H1 (cell line): ENCODE measurements around the gene PDE3A. TPM values are rescaled to one million over a fixed set of nuclear protein-coding genes. Genes with fewer than 3 reads are reported as not detected.

Experiments used
- CTCF ChIA-PET: fragments of 300-600 bp; sonication (Branson Sonifier 250); formaldehyde crosslinking; loops from one replicate; lab custom pipeline; 2021; ENCODE audit not compliant: partially characterized antibody; lab: Charles Lee
- POLR2A ChIA-PET: fragments of 300-600 bp; sonication (Branson Sonifier 250); formaldehyde crosslinking; loops from one replicate; lab custom pipeline; 2021; ENCODE audit warnings: inconsistent platforms; ENCODE audit not compliant: partially characterized antibody; lab: Charles Lee
- DNase-seq, 2 experiments: peaks; one replicate each; pipeline versions ENCODE4 v3.0.0 to v3.0.0-alpha.2; 2010 to 2022; ENCODE audit warnings: low spot score in 2 of 2, low read depth in 1 of 2, mixed read lengths in 1 of 2
- FAIRE-seq: peaks from 2 replicates; lab custom pipeline; 2011; peaks lifted over from hg19 to GRCh38; lab: Jason Lieb, UNC
- H2AFZ ChIP-seq: 2 replicates; pipeline ENCODE4 v1.8.1; 2012; ENCODE audit warnings: low read length, inconsistent platforms
- H2AK5ac ChIP-seq: 2 replicates; pipeline ENCODE4 v1.6.1; 2013; ENCODE audit warnings: low read depth, low read length
- H2BK120ac ChIP-seq: replicated peaks from 2 replicates; pipeline ENCODE3; 2013; ENCODE audit warnings: low read depth, low read length, inconsistent platforms
- H2BK12ac ChIP-seq: 2 replicates; pipeline ENCODE4 v1.6.1; 2013; ENCODE audit warnings: low read depth, low read length
- H2BK15ac ChIP-seq: 2 replicates; pipeline ENCODE4 v1.6.1; 2013; ENCODE audit warnings: low read length
- H2BK20ac ChIP-seq: 2 replicates; pipeline ENCODE4 v1.6.1; 2013; ENCODE audit warnings: low read length
- H2BK5ac ChIP-seq: 2 replicates; pipeline ENCODE4 v1.6.1; 2013; ENCODE audit warnings: low read depth, low read length
- H3K14ac ChIP-seq: 2 replicates; pipeline ENCODE4 v1.6.1; 2013; ENCODE audit warnings: inconsistent platforms; ENCODE audit not compliant: insufficient read length
- H3K18ac ChIP-seq: 2 replicates; pipeline ENCODE4 v1.6.1; 2013; ENCODE audit warnings: low read length; ENCODE audit errors: extremely low read depth
- H3K23ac ChIP-seq: 2 replicates; pipeline ENCODE4 v1.6.1; 2013; ENCODE audit warnings: inconsistent platforms; ENCODE audit not compliant: insufficient read length
- H3K23me2 ChIP-seq: 2 replicates; pipeline ENCODE4 v1.6.1; 2013; ENCODE audit warnings: low read depth, low read length
- H3K27ac ChIP-seq: 2 replicates; pipeline ENCODE4 v1.6.1; 2011; ENCODE audit warnings: low read depth, low read length, inconsistent platforms
- H3K27me3 ChIP-seq, 4 experiments: replicated peaks in 1 of 4; 1 replicate in 1 of 4; 2 replicates in 3 of 4; pipeline versions ENCODE4 v1.6.1 to v1.8.1; 2011 to 2013; ENCODE audit warnings: low read length in 3 of 4, mild to moderate bottlenecking in 3 of 4, inconsistent platforms in 2 of 4, mixed read lengths in 2 of 4, moderate library complexity in 1 of 4; ENCODE audit not compliant: control insufficient read depth in 3 of 4, insufficient read depth in 3 of 4; ENCODE audit errors: extremely low read depth in 1 of 4
- H3K36me3 ChIP-seq, 4 experiments: 2 replicates each; pipeline versions ENCODE4 v1.6.1 to v1.8.1; 2011 to 2013; ENCODE audit warnings: mild to moderate bottlenecking in 4 of 4, low read length in 3 of 4, moderate library complexity in 2 of 4, control low read depth in 1 of 4, inconsistent platforms in 1 of 4; ENCODE audit not compliant: insufficient read depth in 4 of 4, control insufficient read depth in 2 of 4
- H3K4ac ChIP-seq: replicated peaks from 2 replicates; pipeline ENCODE3; 2013; ENCODE audit warnings: low read length, low read depth, mixed read lengths, inconsistent platforms; ENCODE audit not compliant: insufficient read length
- H3K4me1 ChIP-seq, 4 experiments: replicated peaks in 1 of 4; 1 replicate in 1 of 4; 2 replicates in 3 of 4; pipeline versions ENCODE4 v1.6.1 to v1.8.1; 2011 to 2013; ENCODE audit warnings: low read length in 3 of 4, inconsistent platforms in 2 of 4, mixed read lengths in 1 of 4; ENCODE audit not compliant: insufficient read depth in 4 of 4, control insufficient read depth in 3 of 4
- H3K4me2 ChIP-seq, 2 experiments: 2 replicates each; pipeline versions ENCODE4 v1.6.1 to v1.8.1; 2011 to 2013; ENCODE audit warnings: low read depth in 2 of 2, low read length in 2 of 2, control low read depth in 1 of 2, inconsistent platforms in 1 of 2, mild to moderate bottlenecking in 1 of 2; ENCODE audit not compliant: insufficient read depth in 1 of 2
- H3K4me3 ChIP-seq, 4 experiments: fragments of 200-600, 300-600 bp in 1 of 4; sonication (generic), shearing (Covaris generic), sonication (Bioruptor Twin) in 1 of 4; 2 replicates each; pipeline versions ENCODE4 v1.5.1 to v1.8.1; 2011 to 2016; ENCODE audit warnings: low read length in 4 of 4, low read depth in 3 of 4, control low read depth in 2 of 4, inconsistent platforms in 2 of 4, mild to moderate bottlenecking in 2 of 4, mixed read lengths in 1 of 4, moderate library complexity in 1 of 4; ENCODE audit not compliant: insufficient read depth in 2 of 4; ENCODE audit errors: extremely low read depth in 1 of 4
- H3K56ac ChIP-seq: replicated peaks from 2 replicates; pipeline ENCODE3; 2013; ENCODE audit warnings: low read depth, mild to moderate bottlenecking, mixed read lengths, low read length, inconsistent platforms; ENCODE audit not compliant: insufficient read length
- H3K79me1 ChIP-seq: 2 replicates; pipeline ENCODE4 v1.6.1; 2013; ENCODE audit warnings: low read depth, low read length, control low read depth
- H3K79me2 ChIP-seq, 2 experiments: 2 replicates each; pipeline versions ENCODE4 v1.6.1 to v1.8.1; 2012 to 2013; ENCODE audit warnings: low read length in 2 of 2, mild to moderate bottlenecking in 2 of 2, inconsistent platforms in 1 of 2; ENCODE audit not compliant: insufficient read depth in 2 of 2, control insufficient read depth in 1 of 2
- H3K9ac ChIP-seq, 4 experiments: replicated peaks in 1 of 4; 1 replicate in 1 of 4; 2 replicates in 3 of 4; pipeline versions ENCODE4 v1.6.1 to v1.8.1; 2011 to 2013; ENCODE audit warnings: low read depth in 3 of 4, low read length in 3 of 4, control low read depth in 2 of 4, mild to moderate bottlenecking in 2 of 4, moderate library complexity in 2 of 4, inconsistent platforms in 1 of 4; ENCODE audit errors: extremely low read depth in 1 of 4
- H3K9me3 ChIP-seq, 2 experiments: 2 replicates each; pipeline versions ENCODE4 v1.6.1 to v1.8.1; 2012 to 2013; ENCODE audit warnings: mild to moderate bottlenecking in 2 of 2, moderate library complexity in 2 of 2, control low read depth in 1 of 2, inconsistent platforms in 1 of 2, low read depth in 1 of 2, low read length in 1 of 2, mixed read lengths in 1 of 2; ENCODE audit not compliant: insufficient read depth in 2 of 2
- H4K20me1 ChIP-seq, 2 experiments: replicated peaks in 1 of 2; 2 replicates each; pipeline versions ENCODE3 to v1.8.1; 2011 to 2013; ENCODE audit warnings: inconsistent platforms in 2 of 2, low read length in 2 of 2, mild to moderate bottlenecking in 1 of 2; ENCODE audit not compliant: insufficient read depth in 2 of 2, control insufficient read depth in 1 of 2
- H4K5ac ChIP-seq: 2 replicates; pipeline ENCODE4 v1.6.1; 2013; ENCODE audit warnings: low read length, low read depth, mixed read lengths, inconsistent platforms; ENCODE audit not compliant: insufficient read length
- H4K8ac ChIP-seq: 2 replicates; pipeline ENCODE4 v1.8.0; 2013; ENCODE audit warnings: mild to moderate bottlenecking, moderate library complexity, low read length, inconsistent platforms; ENCODE audit not compliant: insufficient read depth; ENCODE audit errors: extremely low read depth
- H4K91ac ChIP-seq: replicated peaks from 2 replicates; pipeline ENCODE3; 2013; ENCODE audit warnings: low read length, mixed read lengths, inconsistent platforms; ENCODE audit not compliant: insufficient read length
- WGBS, 2 experiments: shearing (Covaris generic) in 1 of 2; methylation state at CpG; one replicate each; pipeline versions ENCODE4 v1.1.6 to v1.1.7; 2013 to 2015; ENCODE audit warnings: low lambda C conversion rate in 2 of 2, mixed read lengths in 2 of 2, inconsistent platforms in 1 of 2, low coverage in 1 of 2, missing lambda C conversion rate in 1 of 2; ENCODE audit not compliant: insufficient replicate concordance in 2 of 2, insufficient coverage in 1 of 2, insufficient read length in 1 of 2; ENCODE audit errors: extremely low coverage in 1 of 2, missing lambda C conversion rate in 1 of 2; 5-methylcytosine and 5-hydroxymethylcytosine counted together
- polyA plus RNA-seq, 7 experiments: library from polyadenylated mRNA; depleted of rRNA in 3 of 7; stranded (reverse) in 5 of 7; unstranded in 2 of 7; fragments of >200 nt in 5 of 7; fragments of 200-250 nt in 2 of 7; gene quantifications; 1 replicate in 5 of 7; 2 replicates in 1 of 7; 4 replicates in 1 of 7; pipeline versions ENCODE4 v1.2.1 to v1.2.3, GENCODE V29; 2011 to 2013; ENCODE audit warnings: missing spikeins in 2 of 7, mixed read lengths in 2 of 7
- total RNA-seq: library from RNA; stranded (reverse); fragmentation: NEBNext Ultra II Directional; extraction: Animal tissue kit (Norgen Biotek cat#: 25700); gene quantifications from 2 replicates; pipeline ENCODE4 v1.2.1, GENCODE V29; 2021

PDE3A gene
- total and polyA plus RNA-seq, 2 of the 8 experiments (the other 6 are each of a cell fraction or from before 2014, with no cell fraction given), result 1.4 to 3.4 TPM

DNA sequence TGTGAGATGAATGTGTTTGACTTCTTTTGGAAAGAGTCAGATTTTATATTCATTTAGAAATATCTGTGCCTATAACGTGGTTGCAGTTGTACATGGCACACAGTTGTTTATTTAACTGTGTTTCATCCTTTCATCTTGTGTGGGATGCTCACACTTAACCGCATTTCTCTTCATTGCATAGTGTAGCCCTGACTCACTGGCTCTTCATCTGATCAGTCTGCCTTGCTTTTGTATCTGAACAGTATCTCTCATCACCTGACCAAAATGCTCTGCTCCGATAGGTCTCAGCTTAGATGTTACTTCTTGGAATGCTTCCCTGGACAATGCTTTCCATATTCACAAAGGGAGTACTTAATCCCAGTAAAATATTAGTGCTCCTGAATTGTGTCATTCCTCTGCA lies 83.4 kb downstream of the PDE3A start:
- Histone ChIP-seq H3K4me1 (peaks cover 0 to 11% (median 2%) of the 10 kb centered on the region in 4 experiments; a peak in 5 of 7 replicates), H2BK5ac (no peak overlapping the region), H3K27me3 (no peaks in the 10 kb centered on the region), H3K79me1 (no peaks in the 10 kb centered on the region), H2AFZ (no peak overlapping the region), H3K14ac (no peak overlapping the region), H3K4ac (no peak overlapping the region), H4K20me1 (no peaks in the 10 kb centered on the region), H3K36me3 (no peaks in the 10 kb centered on the region), H2BK20ac (no peak overlapping the region), H2AK5ac (no peak overlapping the region), H4K5ac (no peak overlapping the region), H3K4me2 (no peak overlapping the region), H3K79me2 (no peaks in the 10 kb centered on the region), H3K27ac (no peak overlapping the region), H4K8ac (no peak overlapping the region), H2BK120ac (no peak overlapping the region), H3K9ac (no peak overlapping the region), H3K23ac (no peak overlapping the region), H3K9me3 (no peaks in the 10 kb centered on the region), H3K23me2 (no peaks in the 10 kb centered on the region), H3K56ac (no peak overlapping the region), H3K18ac (no peak overlapping the region), H2BK15ac (no peak overlapping the region), H2BK12ac (no peak overlapping the region), H3K4me3 (no peak overlapping the region), H4K91ac (no peak overlapping the region)
- DNase-seq (no peak), FAIRE-seq (no peak)
- 95% methylated on average over 3 of the region's 3 CpGs; no CpG with 5 or more reads in 1 of the 2 experiments for WGBS, 2 experiments
- POLR2A ChIA-PET, result no interaction called here
- CTCF ChIA-PET, result interaction anchor here (1.0 kb wide), 1 partner anchor 13 kb away, joined by 4 read pairs; no protein-coding TSS in a partner anchor
